ENCODE results near the gene KRT6B.
"Not testable (repeated sequence)": the region's sequence is repeated elsewhere in the genome, so short reads cannot be mapped to it uniquely, and the experiment has no call there.

Gene KRT6B

DNA sequence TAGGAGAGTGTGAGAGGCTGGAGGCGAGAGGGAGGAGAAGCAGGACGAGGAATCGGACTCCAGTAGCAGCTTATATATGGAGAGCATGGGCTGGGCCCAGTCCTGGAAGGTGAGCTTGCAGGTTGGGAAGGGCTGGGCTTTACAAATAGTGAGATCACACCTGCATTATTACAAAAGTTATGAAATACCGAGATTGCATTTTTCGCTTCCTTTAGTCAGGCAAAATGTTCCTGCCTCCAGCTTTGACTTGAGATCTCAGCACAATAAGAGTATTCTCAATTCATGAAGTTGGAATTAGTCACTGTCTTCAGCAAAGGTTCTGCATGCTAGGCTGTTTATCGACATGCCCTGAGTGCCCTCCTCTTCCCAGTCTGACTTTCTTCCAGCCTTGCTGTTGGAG is at the start of gene KRT6B:
Gene KRT6B, minus strand, starts transcription at position 46 of the 400 bp plus-strand sequence. CDS start 68 bp downstream, outside the sequence.
- no peak for DNase-seq (ENCODE audit: low read depth)

DNA sequence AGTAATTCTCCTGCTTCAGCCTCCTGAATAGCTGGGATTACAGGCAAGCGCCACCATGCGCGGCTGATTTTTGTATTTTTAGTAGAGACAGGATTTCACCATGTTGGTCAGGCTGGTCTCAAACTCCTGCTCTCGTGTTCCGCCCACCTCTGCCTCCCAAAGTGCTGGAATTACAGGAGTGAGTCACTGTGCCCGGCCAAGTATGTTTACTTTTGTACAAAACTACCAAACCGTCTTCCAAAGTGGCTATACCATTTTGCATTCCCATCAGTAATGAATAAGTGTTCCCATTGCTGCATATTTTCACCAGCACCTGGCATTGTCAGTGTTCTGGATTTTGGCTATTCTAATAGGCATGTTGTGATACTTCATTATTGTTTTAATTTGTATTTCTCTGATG is 49.5 kb upstream of the KRT6B start:
- no peak for DNase-seq (ENCODE audit: low read depth)

DNA sequence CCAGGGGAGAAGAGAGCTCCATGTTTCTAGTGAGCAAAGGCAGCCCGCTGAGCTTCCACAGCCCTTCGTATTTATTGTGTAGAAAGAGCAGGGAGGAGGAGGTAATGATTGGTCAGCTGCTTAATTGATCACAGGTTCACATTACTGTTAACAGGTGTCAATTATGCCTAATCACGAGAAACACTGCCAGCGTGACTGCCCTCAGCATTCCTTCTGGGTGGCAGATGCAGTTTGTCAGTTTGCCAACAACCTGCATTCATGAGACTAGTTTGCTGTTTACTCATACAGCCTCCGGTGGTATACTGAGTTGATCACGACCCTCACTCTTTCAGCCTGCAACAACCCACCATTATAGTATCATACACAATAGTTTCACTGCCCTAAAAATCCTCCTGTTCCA is 48.6 kb upstream of the KRT6B start:
- not testable (repeated sequence) for DNase-seq (ENCODE audit: low read depth)

DNA sequence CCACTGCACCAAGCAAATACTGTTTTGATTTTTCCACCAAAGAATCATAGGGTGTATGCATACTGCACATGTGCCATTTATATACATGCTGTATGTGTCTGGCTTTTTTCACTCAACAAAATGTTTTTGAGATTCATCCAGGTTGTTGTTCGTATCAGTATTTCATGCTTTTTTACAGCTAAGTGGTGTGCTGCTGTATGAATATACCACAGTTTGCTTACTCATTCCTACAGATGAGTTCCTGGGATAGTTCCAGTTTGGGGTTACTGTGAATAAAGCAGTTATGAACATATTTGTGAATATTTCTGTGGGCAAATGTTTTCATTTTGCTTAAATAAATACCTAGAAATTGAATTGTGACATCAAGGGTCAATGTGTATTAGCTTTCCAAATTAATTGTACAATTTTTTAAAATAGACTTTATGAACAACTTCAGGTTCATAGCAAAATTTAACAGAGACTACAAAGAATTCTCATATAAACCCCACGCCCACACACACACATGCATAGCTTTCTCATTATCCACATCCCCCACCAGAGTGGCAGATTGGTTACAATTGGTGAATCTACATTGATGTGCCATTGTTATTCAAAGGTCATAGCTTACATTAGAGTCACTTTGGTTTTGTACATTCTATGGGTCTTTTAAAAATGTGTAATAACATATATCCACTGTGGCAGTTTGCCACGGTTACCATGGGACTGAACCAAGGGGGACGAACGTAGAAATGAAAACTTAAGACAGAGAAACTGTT is 48.0 kb upstream of the KRT6B start:
- no peak for DNase-seq (ENCODE audit: low read depth)

DNA sequence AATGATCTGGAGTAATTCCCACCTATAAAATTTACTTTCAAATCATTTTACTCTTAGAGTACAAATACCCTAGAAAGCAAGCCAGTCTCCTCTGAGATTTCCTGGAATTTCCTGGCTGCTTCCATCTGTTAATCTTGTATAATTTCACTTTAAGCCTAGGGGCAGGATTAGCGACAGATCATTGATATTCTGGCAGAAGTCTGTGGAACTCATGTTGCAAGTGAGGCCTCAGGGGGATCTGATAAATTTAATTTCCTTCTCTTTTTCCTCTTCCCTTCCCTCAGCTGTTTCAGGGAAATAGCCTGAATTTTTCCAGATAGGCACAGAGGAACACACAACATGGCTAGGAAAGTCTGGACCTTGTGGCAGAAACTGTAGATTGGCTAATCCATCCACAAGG is 47.0 kb upstream of the KRT6B start:
- no peak for DNase-seq (ENCODE audit: low read depth)

DNA sequence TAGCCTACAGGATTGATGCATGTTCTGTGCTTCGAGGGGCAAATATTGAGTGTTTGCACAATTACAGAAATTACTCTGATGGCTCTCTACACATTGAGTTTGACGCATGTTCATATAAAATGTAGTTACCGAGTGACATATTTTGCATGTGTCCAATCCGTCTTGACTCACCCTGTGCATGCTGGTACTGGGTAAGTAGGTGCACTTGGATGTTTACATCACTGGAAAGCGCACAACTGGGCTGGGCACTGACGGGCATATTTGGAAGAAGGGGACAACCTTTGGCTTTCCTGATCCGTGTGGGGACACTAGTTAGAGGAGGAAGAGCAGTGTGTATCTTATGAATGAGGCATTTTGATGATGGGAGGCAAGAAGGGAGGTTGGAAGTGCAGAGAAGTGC is 46.0 kb upstream of the KRT6B start:
- no peak for DNase-seq (ENCODE audit: low read depth)

DNA sequence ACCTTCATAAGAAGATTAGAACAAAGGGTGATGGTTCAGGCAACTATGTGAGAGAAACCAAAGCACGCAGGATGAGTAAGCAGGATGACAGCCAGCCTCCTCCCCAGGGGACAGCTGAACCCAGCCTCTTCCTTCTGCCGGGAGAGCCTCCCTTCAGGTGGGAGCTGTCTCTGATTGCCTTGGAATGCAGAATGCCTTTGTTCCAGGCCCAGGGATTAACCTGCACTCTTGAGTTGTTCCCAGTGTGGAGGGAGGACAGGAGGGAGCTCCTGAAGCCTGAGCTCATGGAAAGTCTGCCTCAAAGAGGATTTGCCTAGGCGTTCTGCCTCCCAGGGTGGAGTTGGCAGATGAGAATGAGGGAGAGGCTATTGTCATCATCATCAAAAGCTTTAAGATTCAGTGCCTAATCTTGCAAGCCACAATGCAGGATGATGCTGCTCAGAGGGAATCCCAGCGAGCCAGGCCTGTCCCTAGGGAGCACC is 44.7 kb upstream of the KRT6B start:
- no peak for DNase-seq (ENCODE audit: low read depth)

DNA sequence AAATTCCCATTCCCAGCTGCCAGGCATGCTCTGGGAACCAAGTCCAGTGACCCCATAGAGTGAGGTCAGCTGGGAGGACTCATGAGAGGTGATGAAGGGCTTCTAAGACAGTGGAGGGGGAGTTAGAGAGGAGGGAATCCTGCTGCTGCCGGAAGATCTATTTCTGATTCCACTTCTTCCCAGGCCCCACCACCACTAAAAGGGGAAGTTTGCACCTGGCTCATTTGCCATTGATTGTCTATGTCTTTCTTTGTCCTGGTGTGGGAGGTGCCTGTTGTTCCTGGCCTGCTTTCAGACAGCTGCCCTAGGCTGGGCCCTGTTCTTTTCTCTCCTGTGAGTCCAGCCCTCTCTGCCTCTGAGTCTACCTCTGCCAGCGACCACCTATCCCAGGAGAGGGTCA is 44.1 kb upstream of the KRT6B start:
- no peak for DNase-seq (ENCODE audit: low read depth)

DNA sequence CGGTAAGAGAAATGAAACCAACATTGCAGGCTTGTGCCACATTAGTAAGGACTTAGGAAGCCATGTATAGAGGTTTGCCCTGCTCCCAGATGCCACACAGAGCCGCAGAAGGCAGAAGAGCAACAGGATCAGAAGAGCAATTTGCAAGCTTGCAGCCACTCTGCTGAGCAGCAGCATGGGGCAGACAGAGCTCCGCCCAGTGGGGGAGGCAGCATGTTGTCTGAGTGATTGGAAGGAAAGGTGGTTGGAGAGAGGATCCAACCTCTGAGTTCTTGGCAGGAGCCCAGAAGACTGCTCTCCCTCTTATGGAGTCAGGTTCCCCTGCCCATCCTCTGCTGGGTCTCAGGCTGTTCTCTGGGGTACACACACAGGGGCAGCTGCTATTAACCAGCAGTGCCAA is 43.4 kb upstream of the KRT6B start:
- no peak for DNase-seq (ENCODE audit: low read depth)

DNA sequence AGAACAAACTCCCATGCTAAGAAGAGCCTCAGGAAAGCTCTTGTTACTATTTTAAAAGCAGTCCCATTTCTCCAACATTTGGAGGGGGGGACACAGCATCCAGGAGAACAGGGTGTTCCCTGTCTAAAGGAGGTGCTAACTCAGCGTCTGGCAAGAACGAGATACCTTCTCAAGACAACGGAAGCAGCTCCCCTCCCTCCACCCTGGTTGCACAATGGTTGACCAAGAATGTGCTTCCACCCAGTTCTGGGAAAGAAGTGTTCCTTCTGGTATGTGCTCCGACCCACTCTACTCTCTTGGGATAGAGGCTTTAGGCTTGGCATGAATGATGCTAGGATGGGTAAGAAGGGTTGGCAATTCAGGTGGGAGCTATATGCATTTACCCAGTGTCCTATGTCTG is 42.6 kb upstream of the KRT6B start:
- DNase-seq (ENCODE audit: low read depth): no peak

DNA sequence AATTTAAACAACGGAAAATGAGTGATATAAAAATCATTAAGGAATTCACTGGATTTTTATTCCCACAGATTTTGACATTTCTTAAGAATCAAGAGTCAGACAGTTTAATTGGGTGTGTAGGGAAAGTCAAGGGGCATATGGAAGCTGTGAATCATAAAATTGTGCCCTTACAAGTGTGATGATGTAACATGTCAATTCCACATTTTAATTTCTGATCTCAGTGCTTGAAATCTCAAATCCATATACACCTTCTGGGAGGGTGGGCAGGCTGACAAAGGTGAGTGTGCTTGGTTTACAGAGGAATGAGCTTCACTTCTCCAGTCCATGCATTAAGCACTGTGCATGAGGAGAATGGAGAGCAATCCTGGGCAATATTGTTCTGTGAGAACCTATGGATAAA is 42.2 kb upstream of the KRT6B start:
- no peak for DNase-seq (ENCODE audit: low read depth)

DNA sequence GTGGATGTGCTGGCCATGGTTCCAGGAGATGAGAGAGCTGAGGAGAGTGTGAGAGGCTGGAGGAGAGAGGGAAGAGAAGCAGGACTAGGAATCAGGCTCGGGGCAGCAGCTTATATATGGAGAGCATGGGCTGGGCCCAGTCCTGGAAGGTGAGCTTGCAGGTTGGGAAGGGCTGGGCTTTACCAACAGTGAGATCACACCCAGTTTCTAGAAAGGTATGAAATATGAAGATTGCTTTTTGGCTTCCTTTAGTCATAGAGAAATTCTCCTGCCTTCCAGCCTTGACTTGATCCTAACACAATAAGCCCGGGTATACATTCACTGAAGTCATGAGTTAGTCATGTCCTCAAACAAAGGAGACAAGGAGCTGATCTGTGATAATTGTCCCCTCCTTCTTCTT is 41.2 kb upstream of the KRT6B start, which contains the start of gene KRT6A:
Gene KRT6A, minus strand, starts transcription at position 86 of the 400 bp plus-strand sequence. Its CDS starts 69 bp downstream, at position 17.
- DNase-seq (ENCODE audit: low read depth): no peak

DNA sequence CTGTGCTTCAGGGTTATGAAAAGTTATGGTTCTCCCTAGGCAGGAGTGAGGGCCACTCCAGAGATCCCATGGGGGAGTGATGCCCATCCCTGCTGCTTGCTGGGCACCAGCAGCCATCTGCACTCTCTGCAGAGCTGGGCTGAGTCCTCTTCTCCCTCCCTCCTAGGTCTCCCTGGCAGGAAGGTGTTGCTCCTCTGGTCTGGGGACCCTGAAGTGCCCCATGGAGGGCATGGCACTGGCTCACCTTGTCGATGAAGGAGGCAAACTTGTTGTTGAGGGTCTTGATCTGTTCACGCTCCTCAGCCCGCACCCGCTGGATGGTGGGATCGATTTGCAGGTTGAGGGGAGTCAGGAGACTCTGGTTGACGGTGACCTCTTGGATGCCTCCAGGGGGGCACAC is 40.5 kb upstream of the KRT6B start:
- DNase-seq (ENCODE audit: low read depth): not testable (repeated sequence)

DNA sequence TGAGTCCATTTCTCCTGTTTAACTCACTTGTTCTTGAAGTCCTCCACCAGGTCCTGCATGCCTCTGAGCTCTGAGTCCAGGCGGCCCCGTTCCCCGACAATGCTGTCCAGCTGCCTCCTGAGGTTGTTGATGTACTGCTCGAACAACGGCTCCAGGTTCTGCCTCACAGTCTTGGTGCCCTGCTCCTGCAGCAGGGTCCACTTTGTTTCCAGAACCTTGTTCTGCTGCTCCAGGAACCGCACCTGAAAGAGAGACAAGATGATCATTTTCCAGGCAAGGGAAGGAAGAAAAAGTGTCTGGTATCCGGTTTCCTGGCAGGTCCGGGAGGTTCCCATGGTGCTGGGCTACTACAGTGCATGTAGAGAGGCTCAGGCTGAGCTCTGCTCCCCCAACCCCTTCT is 39.5 kb upstream of the KRT6B start:
- DNase-seq (ENCODE audit: low read depth): not testable (repeated sequence)

DNA sequence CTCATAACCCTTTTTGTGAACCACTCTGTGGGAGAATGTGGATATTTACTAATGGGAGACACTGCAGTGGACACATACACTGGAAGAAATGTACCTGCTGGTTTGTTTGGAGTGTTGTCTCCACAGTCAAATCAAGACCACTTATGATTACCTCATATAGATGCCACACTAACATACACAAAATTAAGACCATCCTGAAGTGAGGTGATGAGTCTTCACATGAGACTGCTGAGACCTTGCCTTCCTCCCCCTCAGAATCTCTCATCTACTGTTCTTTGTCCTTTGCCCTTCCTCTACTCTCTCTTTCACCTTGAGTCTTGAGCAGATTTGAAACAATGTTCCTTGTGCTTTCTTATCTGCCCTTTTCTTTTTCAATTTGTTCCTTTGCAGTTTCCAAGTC is 36.8 kb upstream of the KRT6B start:
- no peak for DNase-seq (ENCODE audit: low read depth)

DNA sequence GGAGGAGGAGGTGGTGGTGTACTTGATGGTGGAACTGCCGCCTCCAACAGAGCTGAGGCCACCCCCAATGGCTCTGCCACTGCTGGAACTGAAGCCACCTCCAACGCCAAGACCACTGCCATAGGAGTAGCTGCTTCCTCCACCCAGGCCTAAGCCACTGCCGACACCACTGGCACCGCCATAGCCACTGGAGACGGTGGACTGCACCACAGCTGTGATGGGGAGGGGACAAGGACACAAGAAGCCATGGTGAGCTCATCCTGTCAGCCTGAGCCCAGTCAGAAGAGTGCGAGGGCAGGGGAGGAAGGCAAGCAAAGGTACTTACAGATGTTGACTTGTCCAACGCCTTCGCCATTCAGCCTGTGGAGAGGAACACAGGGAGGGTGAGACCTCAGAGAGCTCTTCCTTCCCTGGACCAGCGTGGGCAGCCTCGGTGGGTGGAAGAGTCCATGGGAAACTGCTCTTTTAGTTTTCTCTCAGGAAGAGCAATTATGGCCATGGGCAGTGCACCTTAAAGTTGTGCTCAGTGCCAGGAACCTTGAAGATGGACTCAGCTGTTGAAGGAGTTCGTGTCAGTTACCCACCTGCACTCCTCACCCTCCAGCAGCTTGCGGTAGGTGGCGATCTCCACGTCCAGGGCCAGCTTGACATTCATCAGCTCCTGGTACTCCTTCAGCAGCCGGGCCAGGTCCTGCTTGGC is 35.9 kb upstream of the KRT6B start:
- not testable (repeated sequence) for DNase-seq (ENCODE audit: low read depth)

DNA sequence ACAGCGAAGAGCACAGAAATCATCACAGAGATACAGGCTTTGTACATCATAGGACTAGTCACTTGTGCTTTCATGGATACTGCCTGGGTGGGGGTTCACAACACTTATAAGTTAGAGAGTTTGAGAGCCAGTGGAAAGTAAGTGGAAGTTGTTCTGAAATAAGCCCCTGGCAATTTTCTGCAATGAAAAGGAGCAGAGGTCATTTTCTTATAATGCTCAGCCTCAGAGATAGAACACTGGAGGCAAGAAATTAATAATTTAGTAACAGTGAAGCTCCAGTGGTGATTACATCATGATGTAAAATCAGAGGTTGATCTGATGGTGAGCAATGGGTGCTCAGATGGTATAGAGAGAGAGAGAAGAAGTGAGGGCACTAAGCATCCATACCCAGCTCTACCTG is 35.3 kb upstream of the KRT6B start:
- no peak for DNase-seq (ENCODE audit: low read depth)

DNA sequence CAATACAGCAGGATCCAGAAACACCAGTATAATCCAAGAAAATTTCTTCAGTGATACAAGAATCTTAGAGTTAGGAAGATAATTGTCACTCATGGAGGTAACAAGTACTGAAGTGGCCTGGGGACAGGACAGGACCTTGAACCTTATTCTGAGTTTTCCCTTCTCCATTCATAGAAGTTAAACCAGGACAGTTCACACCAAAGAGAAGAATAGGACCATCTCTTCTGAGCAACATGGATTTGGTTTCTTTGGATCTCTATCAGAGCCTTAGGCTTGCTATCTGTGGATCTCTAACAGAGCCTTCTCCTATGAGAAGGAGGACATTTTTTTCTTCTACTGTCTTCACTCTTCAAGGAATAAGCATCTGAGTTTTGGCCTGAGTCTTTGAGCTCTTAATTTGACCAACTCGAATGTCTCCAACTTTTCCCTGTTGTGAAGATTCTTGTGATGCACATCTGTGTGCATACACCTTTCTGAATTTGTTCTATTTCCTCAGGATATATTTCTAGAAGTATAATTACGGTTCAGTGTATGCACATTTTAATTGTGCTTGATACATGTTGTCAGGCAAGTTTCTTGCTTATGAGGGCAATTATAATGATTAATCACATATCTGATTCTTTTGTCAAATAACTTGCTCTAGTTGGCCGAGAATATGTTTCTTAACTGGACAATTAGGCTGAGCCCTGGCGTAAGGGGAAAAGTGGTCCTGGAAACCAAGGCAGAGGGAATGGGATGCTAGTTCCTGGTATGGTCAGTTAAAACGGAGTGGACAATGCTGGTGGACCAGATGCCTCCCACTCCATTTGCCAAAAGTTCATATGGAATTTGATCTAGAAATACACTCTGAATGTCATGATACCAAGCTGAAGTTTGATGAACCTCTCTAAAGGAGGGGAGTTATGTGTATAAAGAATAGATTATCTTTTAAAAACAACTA is 34.5 kb upstream of the KRT6B start:
- no peak for DNase-seq (ENCODE audit: low read depth)

DNA sequence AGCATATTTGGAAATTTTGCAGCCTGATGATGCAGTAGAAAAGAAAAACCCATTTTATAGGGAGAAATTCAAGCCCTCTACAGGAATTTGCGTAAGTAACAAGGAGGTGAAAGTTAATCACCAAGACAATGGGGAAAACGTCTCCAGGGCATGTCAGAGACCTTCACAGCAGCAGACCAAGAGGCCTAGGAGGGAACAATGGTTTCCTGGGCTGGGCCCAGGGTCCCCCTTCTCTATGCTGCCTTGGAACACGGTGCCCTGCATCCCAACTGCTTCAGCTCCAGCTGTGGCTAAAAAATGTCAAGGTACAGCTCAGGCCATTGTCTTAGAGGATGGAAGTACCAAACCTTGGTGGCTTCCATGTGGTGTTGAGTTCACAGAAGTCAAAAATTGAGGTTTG is 28.1 kb upstream of the KRT6B start:
- DNase-seq (ENCODE audit: low read depth): no peak

DNA sequence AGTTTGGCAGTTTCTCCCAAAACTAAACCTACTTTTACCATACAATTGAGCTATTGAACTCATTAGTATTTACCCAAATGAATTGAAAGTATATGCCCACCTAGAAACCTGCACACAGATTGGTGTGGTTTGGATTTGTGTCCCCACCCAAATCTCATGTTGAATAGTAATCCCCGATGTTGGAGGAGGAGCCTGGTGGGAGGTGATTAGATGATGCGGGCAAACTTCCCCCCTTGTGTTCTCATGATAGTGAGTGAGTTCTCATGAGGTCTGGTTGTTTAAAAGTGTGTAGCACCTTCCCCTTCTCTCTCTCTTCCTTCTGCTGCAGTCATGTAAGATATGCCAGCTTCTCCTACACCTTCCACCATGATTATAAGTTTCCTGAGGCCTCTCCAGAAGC is 25.7 kb upstream of the KRT6B start:
- no peak for DNase-seq (ENCODE audit: low read depth)

DNA sequence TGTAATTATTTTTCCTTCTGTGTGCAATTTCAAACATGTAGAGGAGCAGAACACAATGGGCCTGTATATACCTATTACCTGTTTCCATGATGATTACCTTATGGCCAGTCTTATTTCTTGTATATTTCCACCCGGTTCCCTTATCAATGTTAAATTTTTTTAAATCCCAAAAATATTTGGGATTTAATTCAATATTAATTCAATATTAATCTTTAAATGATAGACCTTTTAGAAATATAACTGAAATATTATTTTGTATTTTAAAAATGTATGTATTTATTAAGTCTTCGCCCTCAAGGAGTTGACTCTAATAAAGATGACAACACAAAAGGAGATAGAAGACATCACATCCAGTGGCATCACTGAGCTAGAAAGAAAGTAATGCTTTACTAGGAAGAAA is 22.3 kb upstream of the KRT6B start:
- no peak for DNase-seq (ENCODE audit: low read depth)

DNA sequence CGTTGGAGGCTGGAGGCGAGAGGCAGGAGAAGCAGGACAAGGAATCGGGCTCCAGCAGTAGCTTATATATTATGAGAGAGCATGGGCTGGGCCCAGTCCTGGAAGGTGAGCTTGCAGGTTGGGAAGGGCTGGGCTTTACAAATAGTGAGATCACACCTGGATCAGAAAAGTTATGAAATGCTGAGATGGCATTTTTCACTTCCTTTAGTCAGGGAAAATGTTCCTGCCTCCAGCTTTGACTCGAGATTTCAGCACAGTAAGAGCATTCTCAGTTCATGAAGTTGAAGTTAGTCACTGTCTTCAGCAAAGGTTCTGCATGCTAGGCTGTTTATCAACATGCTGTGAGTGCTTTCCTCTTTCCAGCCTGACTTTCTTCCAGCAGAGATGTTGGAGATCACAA is 21.8 kb upstream of the KRT6B start, which contains the start of gene KRT6C:
Gene KRT6C, minus strand, starts transcription at position 38 of the 400 bp plus-strand sequence. CDS start 68 bp downstream, outside the sequence.
- no peak for DNase-seq (ENCODE audit: low read depth)

Measured in activated gamma-delta T cell treated with anti-CD3 and anti-CD28 coated beads, Interleukin-2, amount 50 U/mL, for 16 hours (primary cell).